HepG2 (cell line): ENCODE data around the gene HADHA. TPM values are rescaled to one million over a fixed set of nuclear protein-coding genes. Genes with fewer than 3 reads are reported as not detected.

Experiments
- ARNTL ChIP-seq: sonication (generic); formaldehyde crosslinking; IDR thresholded peaks from 2 replicates; pipeline ENCODE4 v1.4.0; 2020; ENCODE audit warnings: mild to moderate bottlenecking, missing genetic modification reagents
- ATM ChIP-seq: fragments of 450-650 bp; IDR thresholded peaks from 2 replicates; pipeline ENCODE4 v1.7.1; 2017; ENCODE audit warnings: mild to moderate bottlenecking, borderline replicate concordance
- CBX5 ChIP-seq: sonication (generic); formaldehyde crosslinking; IDR thresholded peaks from 2 replicates; pipeline ENCODE4 v1.4.0; 2020; ENCODE audit warnings: missing genetic modification reagents, borderline replicate concordance
- CENPT ChIP-seq: sonication (generic); formaldehyde crosslinking; IDR thresholded peaks from 2 replicates; pipeline ENCODE4 v1.8.0; 2022; ENCODE audit warnings: low read depth, mild to moderate bottlenecking, moderate library complexity, missing genetic modification reagents
- CREB3 ChIP-seq: sonication (generic); formaldehyde crosslinking; IDR thresholded peaks from 2 replicates; pipeline ENCODE4 v1.5.0; 2020; ENCODE audit warnings: missing genetic modification reagents
- DNMT1 ChIP-seq: sonication (generic); formaldehyde crosslinking; IDR thresholded peaks from 2 replicates; pipeline ENCODE4 v1.5.1; 2020; ENCODE audit warnings: mild to moderate bottlenecking, missing genetic modification reagents
- GATAD1 ChIP-seq: IDR thresholded peaks from 2 replicates; pipeline ENCODE4 v1.6.1; 2016; ENCODE audit warnings: missing genetic modification reagents, missing compliant biosample characterization
- NBN ChIP-seq: fragments of 450-650 bp; conservative IDR thresholded peaks from 2 replicates; pipeline ENCODE4 v1.6.1; 2017
- NFE2L1 ChIP-seq: sonication (generic); formaldehyde crosslinking; IDR thresholded peaks from 2 replicates; pipeline ENCODE4 v1.4.0; 2020; ENCODE audit warnings: missing genetic modification reagents, mild to moderate bottlenecking, borderline replicate concordance
- RFX3 ChIP-seq: IDR thresholded peaks from 2 replicates; pipeline ENCODE4 v1.6.1; 2016; ENCODE audit warnings: missing biosample characterization, missing genetic modification reagents
- SIN3A ChIP-seq: IDR thresholded peaks from 2 replicates; pipeline ENCODE4 v1.6.1; 2011; ENCODE audit warnings: low read depth, mild to moderate bottlenecking, control low read depth, low read length, borderline replicate concordance
- SMAD1 ChIP-seq: sonication (generic); formaldehyde crosslinking; IDR thresholded peaks from 2 replicates; pipeline ENCODE4 v1.4.0; 2020; ENCODE audit warnings: missing genetic modification reagents, low read depth, mild to moderate bottlenecking, borderline replicate concordance
- THRA ChIP-seq: sonication (generic); formaldehyde crosslinking; IDR thresholded peaks from 2 replicates; pipeline ENCODE4 v1.4.0; 2020; ENCODE audit warnings: missing genetic modification reagents, borderline replicate concordance
- YY1 ChIP-seq: IDR thresholded peaks from 2 replicates; pipeline ENCODE4 v1.6.1; 2011; ENCODE audit warnings: low read length, low read depth, moderate library complexity, mild to moderate bottlenecking; ENCODE audit not compliant: insufficient read depth, insufficient replicate concordance
- ZBTB46 ChIP-seq: sonication (generic); formaldehyde crosslinking; IDR thresholded peaks from 2 replicates; pipeline ENCODE4 v1.4.0; 2020; ENCODE audit warnings: mild to moderate bottlenecking, missing genetic modification reagents, borderline replicate concordance
- ZNF3 ChIP-seq: IDR thresholded peaks from 2 replicates; pipeline ENCODE4 v1.7.0; 2017; ENCODE audit warnings: inconsistent platforms
- ZNF564 ChIP-seq: sonication (generic); formaldehyde crosslinking; IDR thresholded peaks from 2 replicates; pipeline ENCODE4 v1.8.1; 2023; ENCODE audit warnings: mild to moderate bottlenecking, missing genetic modification reagents
- ZNF605 ChIP-seq: sonication (generic); formaldehyde crosslinking; IDR thresholded peaks from 2 replicates; pipeline ENCODE4 v1.8.0; 2022; ENCODE audit warnings: mild to moderate bottlenecking, missing genetic modification reagents
- ZNF850 ChIP-seq: sonication (generic); formaldehyde crosslinking; conservative IDR thresholded peaks from 2 replicates; pipeline ENCODE4 v1.9.0; 2021; ENCODE audit warnings: mild to moderate bottlenecking, missing genetic modification reagents
- polyA plus RNA-seq, 8 experiments: library from polyadenylated mRNA; depleted of rRNA in 3 of 8; stranded (reverse) in 7 of 8; unstranded in 1 of 8; fragments of >200 nt; fragmentation: Illumina TruSeq in 4 of 8; extraction: Trizol in 4 of 8; gene quantifications; 2 replicates each; pipeline versions ENCODE4 v1.2.1 to v1.2.3, GENCODE V29; 2011 to 2016; ENCODE audit warnings: low read depth in 4 of 8, missing spikeins in 1 of 8, mixed read lengths in 1 of 8; ENCODE audit not compliant: insufficient read depth in 1 of 8
- total RNA-seq, 5 experiments: library from RNA; depleted of rRNA; stranded (reverse); fragments of >200 nt; fragmentation: Illumina TruSeq; extraction: Trizol; gene quantifications; 2 replicates each; pipeline ENCODE4 v1.2.3, GENCODE V29; 2016; ENCODE audit warnings: low read depth in 1 of 5
- TF ChIP-seq, protein P1 (sequence below): sonication (generic); formaldehyde crosslinking; IDR thresholded peaks from 2 replicates; pipeline ENCODE4 v1.5.1; 2020; ENCODE audit warnings: mild to moderate bottlenecking, missing genetic modification reagents, borderline replicate concordance
- TF ChIP-seq, protein P2 (sequence below), 2 experiments: fragments of 450-650 bp in 1 of 2; sonication (generic) in 1 of 2; formaldehyde crosslinking; IDR thresholded peaks; 2 replicates each; pipeline versions ENCODE4 v1.5.0 to v1.8.0; 2020 to 2022; ENCODE audit warnings: mild to moderate bottlenecking in 1 of 2, missing genetic modification reagents in 1 of 2
- TF ChIP-seq, protein P3 (sequence below): sonication (generic); formaldehyde crosslinking; IDR thresholded peaks from 2 replicates; pipeline ENCODE4 v1.8.0; 2022; ENCODE audit warnings: mild to moderate bottlenecking, missing genetic modification reagents; ENCODE audit not compliant: insufficient replicate concordance

Gene HADHA
- total and polyA plus RNA-seq, 2 of the 13 experiments (the other 11 are each of a cell fraction or from before 2014, with no cell fraction given) = 102 to 270 TPM

GRCh38 chr2:26245231-26245732 is 850 bp upstream of the HADHA start (continued):
- TF ChIP-seq CENPT (CRISPR knock-in tag) (no peak), ZNF564 (CRISPR knock-in tag) (peak; percentile 90), NBN (no peak), ATM (no peak), ZNF850 (CRISPR knock-in tag) (no peak), SMAD1 (CRISPR knock-in tag) (peak; percentile 17; the same call in 1 of the 2 replicates), DNMT1 (CRISPR knock-in tag) (0 out of 2 replicates have a peak, but pooled peaks have one; percentile 0), ZNF3 (peak; percentile 38; the same call in 1 of the 2 replicates), GATAD1 (CRISPR knock-in tag) (no peak), ZBTB46 (CRISPR knock-in tag) (0 out of 2 replicates have a peak, but pooled peaks have one; percentile 32), YY1 (no peak), CREB3 (0 out of 2 replicates have a peak, but pooled peaks have one; percentile 11), ARNTL (0 out of 2 replicates have a peak, but pooled peaks have one; percentile 57), SIN3A (peak; percentile 10; the same call in 1 of the 2 replicates), CBX5 (no peak), RFX3 (CRISPR knock-in tag) (peak; percentile 20; the same call in 1 of the 2 replicates), ZNF605 (peak; percentile 6; the same call in 1 of the 2 replicates), NFE2L1 (CRISPR knock-in tag) (0 out of 2 replicates have a peak, but pooled peaks have one; percentile 6), THRA (CRISPR knock-in tag) (no peak)
- TF ChIP-seq, protein P1, sequence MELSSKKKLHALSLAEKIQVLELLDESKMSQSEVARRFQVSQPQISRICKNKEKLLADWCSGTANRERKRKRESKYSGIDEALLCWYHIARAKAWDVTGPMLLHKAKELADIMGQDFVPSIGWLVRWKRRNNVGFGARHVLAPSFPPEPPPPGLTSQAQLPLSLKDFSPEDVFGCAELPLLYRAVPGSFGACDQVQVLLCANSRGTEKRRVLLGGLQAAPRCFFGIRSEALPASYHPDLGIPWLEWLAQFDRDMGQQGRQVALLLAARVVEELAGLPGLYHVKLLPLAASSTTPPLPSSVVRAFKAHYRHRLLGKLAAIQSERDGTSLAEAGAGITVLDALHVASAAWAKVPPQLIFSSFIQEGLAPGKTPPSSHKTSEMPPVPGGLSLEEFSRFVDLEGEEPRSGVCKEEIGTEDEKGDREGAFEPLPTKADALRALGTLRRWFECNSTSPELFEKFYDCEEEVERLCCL = 0 out of 2 replicates have a peak, but pooled peaks have one; percentile 13
- TF ChIP-seq, protein P2, sequence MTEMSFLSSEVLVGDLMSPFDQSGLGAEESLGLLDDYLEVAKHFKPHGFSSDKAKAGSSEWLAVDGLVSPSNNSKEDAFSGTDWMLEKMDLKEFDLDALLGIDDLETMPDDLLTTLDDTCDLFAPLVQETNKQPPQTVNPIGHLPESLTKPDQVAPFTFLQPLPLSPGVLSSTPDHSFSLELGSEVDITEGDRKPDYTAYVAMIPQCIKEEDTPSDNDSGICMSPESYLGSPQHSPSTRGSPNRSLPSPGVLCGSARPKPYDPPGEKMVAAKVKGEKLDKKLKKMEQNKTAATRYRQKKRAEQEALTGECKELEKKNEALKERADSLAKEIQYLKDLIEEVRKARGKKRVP (CRISPR knock-in tag; IDR thresholded peaks at IDR 0.05) = no peak; a peak in 1 of 4 replicates
- TF ChIP-seq, protein P3, sequence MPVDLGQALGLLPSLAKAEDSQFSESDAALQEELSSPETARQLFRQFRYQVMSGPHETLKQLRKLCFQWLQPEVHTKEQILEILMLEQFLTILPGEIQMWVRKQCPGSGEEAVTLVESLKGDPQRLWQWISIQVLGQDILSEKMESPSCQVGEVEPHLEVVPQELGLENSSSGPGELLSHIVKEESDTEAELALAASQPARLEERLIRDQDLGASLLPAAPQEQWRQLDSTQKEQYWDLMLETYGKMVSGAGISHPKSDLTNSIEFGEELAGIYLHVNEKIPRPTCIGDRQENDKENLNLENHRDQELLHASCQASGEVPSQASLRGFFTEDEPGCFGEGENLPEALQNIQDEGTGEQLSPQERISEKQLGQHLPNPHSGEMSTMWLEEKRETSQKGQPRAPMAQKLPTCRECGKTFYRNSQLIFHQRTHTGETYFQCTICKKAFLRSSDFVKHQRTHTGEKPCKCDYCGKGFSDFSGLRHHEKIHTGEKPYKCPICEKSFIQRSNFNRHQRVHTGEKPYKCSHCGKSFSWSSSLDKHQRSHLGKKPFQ (CRISPR knock-in tag) = peak; percentile 20
- TF ChIP-seq, all 625 proteins: peak for 42
